C4-2B (cell line): ENCODE results near the gene GDF10.

Experiments
- H3K27ac ChIP-seq: fragments of 450-650 bp; 2 replicates; pipeline ENCODE4 v1.5.1; 2017
- ZFX ChIP-seq: fragments of 450-650 bp; IDR thresholded peaks from 2 replicates; pipeline ENCODE4 v1.6.1; 2017
- TF ChIP-seq, protein P1 (sequence below): fragments of 450-650 bp; conservative IDR thresholded peaks from 2 replicates; pipeline ENCODE4 v1.5.1; 2017; ENCODE audit warnings: mild to moderate bottlenecking

GDF10 gene

DNA sequence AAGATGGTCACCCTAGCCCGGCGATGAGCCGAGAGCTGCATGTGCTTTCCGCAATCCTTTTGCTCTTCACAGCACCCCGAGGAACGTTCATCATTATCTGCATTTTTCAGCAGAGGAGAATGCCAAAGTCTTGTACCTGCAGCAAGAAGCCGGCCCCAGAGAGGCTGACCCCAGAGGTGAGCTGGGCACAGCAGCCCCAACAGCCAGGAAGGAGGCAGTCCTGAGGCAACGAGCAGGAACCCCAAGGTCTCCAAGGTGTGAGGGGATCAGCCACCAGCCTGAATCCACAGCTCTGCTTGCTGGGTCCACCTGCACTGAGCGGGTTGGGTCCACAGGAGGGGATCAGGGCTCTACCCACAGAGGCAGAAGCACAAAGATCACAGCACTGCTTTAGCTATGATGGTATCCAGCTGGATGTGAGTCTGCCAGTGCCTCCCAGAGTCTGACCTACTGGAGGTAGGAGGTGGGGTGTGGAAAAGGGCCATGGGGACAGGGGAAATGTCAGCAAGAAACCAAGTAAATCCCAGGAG, 16.8 kb upstream of the GDF10 start:
- no peak for TF ChIP-seq ZFX
- TF ChIP-seq, protein P1, sequence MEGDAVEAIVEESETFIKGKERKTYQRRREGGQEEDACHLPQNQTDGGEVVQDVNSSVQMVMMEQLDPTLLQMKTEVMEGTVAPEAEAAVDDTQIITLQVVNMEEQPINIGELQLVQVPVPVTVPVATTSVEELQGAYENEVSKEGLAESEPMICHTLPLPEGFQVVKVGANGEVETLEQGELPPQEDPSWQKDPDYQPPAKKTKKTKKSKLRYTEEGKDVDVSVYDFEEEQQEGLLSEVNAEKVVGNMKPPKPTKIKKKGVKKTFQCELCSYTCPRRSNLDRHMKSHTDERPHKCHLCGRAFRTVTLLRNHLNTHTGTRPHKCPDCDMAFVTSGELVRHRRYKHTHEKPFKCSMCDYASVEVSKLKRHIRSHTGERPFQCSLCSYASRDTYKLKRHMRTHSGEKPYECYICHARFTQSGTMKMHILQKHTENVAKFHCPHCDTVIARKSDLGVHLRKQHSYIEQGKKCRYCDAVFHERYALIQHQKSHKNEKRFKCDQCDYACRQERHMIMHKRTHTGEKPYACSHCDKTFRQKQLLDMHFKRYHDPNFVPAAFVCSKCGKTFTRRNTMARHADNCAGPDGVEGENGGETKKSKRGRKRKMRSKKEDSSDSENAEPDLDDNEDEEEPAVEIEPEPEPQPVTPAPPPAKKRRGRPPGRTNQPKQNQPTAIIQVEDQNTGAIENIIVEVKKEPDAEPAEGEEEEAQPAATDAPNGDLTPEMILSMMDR: no peak

DNA sequence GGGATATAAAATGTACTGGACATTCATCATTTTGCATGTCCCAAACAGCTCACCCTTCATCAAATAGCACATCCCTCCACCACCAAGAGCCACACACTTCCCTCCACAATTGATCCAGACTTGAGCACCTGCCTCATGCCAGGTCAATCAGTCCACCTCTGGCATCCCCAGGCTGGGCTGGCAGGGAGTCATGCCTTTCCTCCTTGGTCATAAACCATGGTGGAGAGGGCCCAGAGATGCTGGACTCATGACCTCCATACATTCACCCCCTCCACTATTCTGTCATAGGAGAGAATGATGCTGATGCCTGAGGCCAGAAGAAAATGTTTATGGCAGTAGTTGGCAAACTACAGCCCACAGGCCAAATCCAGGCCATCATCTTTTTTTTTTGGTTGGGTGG, 16.1 kb upstream of the GDF10 start:
- H3K27ac ChIP-seq: no peak overlapping the region
- TF ChIP-seq, protein P1: no peak
- TF ChIP-seq ZFX: no peak

More for the DNA sequence above, 16.8 kb upstream of the GDF10 start:
- no peak overlapping the region for H3K27ac ChIP-seq

DNA sequence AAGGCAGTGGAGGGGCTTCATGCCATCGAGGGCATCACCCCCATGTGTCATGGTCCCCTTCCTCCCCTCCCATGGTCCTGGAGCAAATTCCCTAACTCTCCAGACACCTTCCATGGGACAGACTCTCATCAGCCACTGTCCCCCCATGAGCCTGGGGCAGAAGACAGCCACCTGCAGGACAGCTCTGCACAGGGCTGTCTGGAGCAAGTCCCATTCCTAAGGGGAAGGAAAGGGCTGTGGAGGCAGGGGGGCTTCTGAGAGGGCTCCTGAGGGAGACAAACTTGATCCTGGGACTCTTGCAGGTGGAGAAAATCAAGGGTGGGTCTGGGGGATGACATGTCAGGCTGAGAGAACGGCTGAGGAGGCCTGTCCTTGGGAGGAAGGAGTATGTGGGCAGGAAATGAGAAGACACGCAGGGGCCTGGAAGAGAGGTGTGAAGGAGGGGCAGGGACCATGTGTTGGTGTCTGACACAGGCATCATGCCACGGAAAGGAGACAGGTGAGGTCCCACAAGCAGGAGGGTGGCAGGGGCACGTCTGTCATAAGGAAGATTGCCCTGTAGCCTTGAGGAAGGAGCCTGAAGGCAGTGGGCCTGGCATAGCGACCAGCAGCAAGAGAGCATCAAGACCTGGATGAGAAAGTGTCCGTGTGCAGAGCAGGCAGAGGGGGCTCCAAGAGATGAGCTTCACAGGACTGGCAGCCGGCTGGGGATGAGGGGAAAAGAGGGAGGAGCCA, 14.4 kb upstream of the GDF10 start:
- TF ChIP-seq, protein P1: no peak
- TF ChIP-seq ZFX: no peak
- no peak overlapping the region for H3K27ac ChIP-seq

DNA sequence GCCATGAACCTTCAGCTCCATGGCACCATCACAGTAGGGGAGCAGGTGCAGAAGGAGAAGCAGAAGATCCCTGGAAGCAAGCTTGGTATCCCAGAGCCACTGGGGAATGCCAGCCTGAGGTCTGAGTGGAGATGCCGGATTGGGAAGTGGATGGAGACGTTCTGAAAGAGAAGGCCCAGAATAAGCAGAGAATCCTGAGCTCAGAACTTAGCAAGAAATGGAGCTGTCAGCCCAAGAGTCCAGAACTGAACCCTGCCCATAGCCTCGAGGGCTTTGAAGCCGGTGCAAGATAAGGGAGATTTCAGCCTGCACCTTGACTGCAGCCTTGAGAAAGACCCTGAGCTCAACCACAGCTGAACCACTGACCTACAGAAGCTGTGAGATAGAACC, 13.9 kb upstream of the GDF10 start:
- TF ChIP-seq, protein P1: no peak
- TF ChIP-seq ZFX: no peak
- no peak overlapping the region for H3K27ac ChIP-seq

DNA sequence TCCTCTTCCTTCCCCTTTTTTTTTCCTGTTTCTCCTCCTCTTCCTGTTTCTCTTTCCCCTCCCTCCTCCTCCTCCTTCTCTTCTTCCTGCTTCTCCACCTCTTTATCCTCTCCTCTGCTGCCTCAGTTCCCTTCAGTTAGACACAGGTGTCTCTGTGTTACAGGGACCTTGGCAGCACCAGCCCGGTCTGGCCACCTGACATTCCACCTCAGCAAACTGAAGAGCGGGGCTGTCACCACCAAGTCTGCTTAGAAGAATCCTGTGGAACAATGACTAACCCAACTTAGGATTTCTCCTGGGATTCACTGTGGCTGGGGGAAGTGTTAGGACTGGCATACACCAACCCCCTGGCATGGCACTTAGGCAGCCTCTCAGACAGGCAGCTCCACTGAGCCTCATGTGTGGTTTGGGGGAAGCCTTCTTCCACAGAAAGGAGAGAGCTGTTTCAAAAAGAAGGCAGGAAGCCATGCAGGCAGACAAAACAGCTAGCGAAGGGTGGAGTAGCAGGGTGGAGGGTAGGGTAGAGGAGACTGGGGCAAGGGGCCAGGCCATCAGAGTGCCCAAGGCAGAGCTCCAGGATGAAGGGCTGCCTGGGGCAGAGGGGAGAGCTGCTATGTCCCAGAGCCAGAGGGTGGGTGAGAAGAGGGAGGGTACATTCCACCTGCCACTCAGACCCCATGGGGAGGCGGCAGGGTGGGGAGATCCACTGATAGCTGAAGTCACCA, 13.2 kb upstream of the GDF10 start:
- H3K27ac ChIP-seq: no peak overlapping the region
- TF ChIP-seq, protein P1: no peak
- TF ChIP-seq ZFX: no peak

DNA sequence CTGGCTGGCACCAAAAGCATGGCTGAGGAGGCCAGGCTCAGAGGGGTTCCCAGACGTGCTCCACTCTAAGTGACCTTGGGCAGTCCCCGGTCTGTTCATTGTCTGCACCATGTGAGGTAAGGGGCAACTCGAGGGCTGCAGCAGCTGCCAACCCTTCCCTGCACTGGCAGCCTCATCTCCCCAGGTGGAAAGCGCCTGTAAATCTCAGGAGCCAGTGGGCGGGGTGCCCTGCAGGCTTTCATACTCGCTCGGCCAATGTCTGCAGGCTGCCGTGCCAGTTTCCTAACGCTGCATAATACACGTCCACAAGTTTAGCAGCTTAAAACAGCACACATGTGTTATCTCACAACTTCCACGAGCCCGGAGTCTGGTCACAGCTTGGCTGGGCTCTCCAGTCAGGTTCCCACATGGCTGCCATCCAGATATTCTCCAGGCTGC, 12.6 kb upstream of the GDF10 start:
- TF ChIP-seq ZFX: no peak
- TF ChIP-seq, protein P1: no peak
- no peak overlapping the region for H3K27ac ChIP-seq

DNA sequence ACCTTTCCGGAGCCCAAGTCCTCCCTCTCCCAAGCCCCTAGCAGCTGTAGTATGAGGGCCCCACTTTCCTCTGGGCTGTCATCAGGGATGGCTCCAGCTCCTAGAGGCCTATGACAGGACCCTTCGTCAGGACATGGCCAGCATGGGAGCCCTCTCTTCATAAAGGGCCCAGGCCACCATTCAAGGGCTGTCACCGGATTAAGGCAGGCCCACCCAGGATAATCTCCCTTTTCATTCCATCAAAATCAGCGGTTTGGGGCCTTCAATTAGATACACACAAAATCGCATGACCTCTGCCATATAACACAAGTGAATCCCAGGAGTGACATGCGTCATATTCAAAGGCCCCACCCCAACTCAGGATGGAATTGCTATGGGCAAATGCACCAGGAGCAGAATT, 12.2 kb upstream of the GDF10 start:
- H3K27ac ChIP-seq: no peak overlapping the region
- TF ChIP-seq ZFX: no peak
- TF ChIP-seq, protein P1: no peak
